Measurements from ENCODE around the gene SPTY2D1.
A peak's percentile ranks its signal among the peaks of the same experiment; 100 is the strongest.
"Not testable (repeated sequence)": the region's sequence is repeated elsewhere in the genome, so short reads cannot be mapped to it uniquely, and the experiment has no call there.

Gene SPTY2D1

GRCh38 chr11:18617688-18618341 lies 16.3 kb downstream of the SPTY2D1 start:
- no peak for DNase-seq

GRCh38 chr11:18615628-18616392 lies 18.3 kb downstream of the SPTY2D1 start:
- no peak for DNase-seq

- DNase-seq: no peak
Measured at GRCh38 chr11:18614667-18615066, 19.5 kb downstream of the SPTY2D1 start.

- no peak for DNase-seq
Measured at GRCh38 chr11:18612394-18612793, 21.7 kb downstream of the SPTY2D1 start.

GRCh38 chr11:18611196-18611595 lies 22.9 kb downstream of the SPTY2D1 start:
- DNase-seq: no peak

- DNase-seq: peak; percentile 21 to 53
Measured at GRCh38 chr11:18608376-18608775, 25.8 kb downstream of the SPTY2D1 start.

- DNase-seq: no peak
Measured at GRCh38 chr11:18600915-18601569, 33.1 kb downstream of the SPTY2D1 start.

- no peak for DNase-seq
Measured at GRCh38 chr11:18599739-18600230, 34.4 kb downstream of the SPTY2D1 start, which contains the start of gene MISFA. TSS of gene MISFA (plus strand) at chr11:18599789. CDS start at chr11:18599929, 140 bp downstream.

- no peak for DNase-seq
Measured at GRCh38 chr11:18594999-18595749, 39.0 kb downstream of the SPTY2D1 start.

- DNase-seq: not testable (repeated sequence)
Measured at GRCh38 chr11:18594088-18594487, 40.1 kb downstream of the SPTY2D1 start.

- no peak for DNase-seq
Measured at GRCh38 chr11:18590571-18590970, 43.6 kb downstream of the SPTY2D1 start.

GRCh38 chr11:18588297-18589252 lies 45.6 kb downstream of the SPTY2D1 start, which contains the start of gene UEVLD:
TSS of gene UEVLD (minus strand) at chr11:18588734. CDS start at chr11:18588654, 80 bp downstream.
- DNase-seq: peak; percentile 57 to 80

GRCh38 chr11:18581825-18582224 lies 52.3 kb downstream of the SPTY2D1 start:
- no peak for DNase-seq

GRCh38 chr11:18580113-18580766 lies 53.9 kb downstream of the SPTY2D1 start:
- no peak for DNase-seq

- DNase-seq: no peak
Measured at GRCh38 chr11:18578975-18579598, 55.1 kb downstream of the SPTY2D1 start.

- DNase-seq: no peak
Measured at GRCh38 chr11:18575361-18575760, 58.8 kb downstream of the SPTY2D1 start.

GRCh38 chr11:18567081-18567480 lies 67.1 kb downstream of the SPTY2D1 start:
- no peak for DNase-seq

- no peak for DNase-seq
Measured at GRCh38 chr11:18566406-18566805, 67.7 kb downstream of the SPTY2D1 start.

- DNase-seq: no peak
Measured at GRCh38 chr11:18564149-18564548, 70.0 kb downstream of the SPTY2D1 start.

- no peak for DNase-seq
Measured at GRCh38 chr11:18563090-18563730, 70.9 kb downstream of the SPTY2D1 start.
